GM18511 (cell line): ENCODE measurements around the gene KRT3.
"Not testable (repeated sequence)": the region's sequence is repeated elsewhere in the genome, so short reads cannot be mapped to it uniquely, and the experiment has no call there.

Experiments
- ATAC-seq: cut with Tn5 transposase; IDR thresholded peaks from one replicate; pipeline ENCODE4 v1.9.1; 2021; ENCODE audit warnings: mild to moderate bottlenecking, moderate library complexity; ENCODE audit not compliant: unreplicated experiment

KRT3 gene

GRCh38 chr12:52763036-52763659, 32.8 kb downstream of the KRT3 start:
- no peak for ATAC-seq

- no peak for ATAC-seq
These were observed 34.1 kb downstream of the KRT3 start for GRCh38 chr12:52761802-52762201.

- ATAC-seq = not testable (repeated sequence)
These were observed 34.7 kb downstream of the KRT3 start for GRCh38 chr12:52761218-52761617.

- no peak for ATAC-seq
These were observed 35.3 kb downstream of the KRT3 start for GRCh38 chr12:52760623-52761022.

GRCh38 chr12:52759695-52760094, 36.2 kb downstream of the KRT3 start:
- no peak for ATAC-seq

- no peak for ATAC-seq
These were observed 36.7 kb downstream of the KRT3 start for GRCh38 chr12:52759218-52759617.

GRCh38 chr12:52757449-52758176, 38.3 kb downstream of the KRT3 start:
- no peak for ATAC-seq

- ATAC-seq = no peak
These were observed 39.5 kb downstream of the KRT3 start for GRCh38 chr12:52756281-52756960.

GRCh38 chr12:52755533-52755932, 40.4 kb downstream of the KRT3 start:
- ATAC-seq = no peak

- ATAC-seq = no peak
These were observed 41.8 kb downstream of the KRT3 start for GRCh38 chr12:52754135-52754534.

- ATAC-seq = no peak
These were observed 42.6 kb downstream of the KRT3 start for GRCh38 chr12:52753283-52753682.

GRCh38 chr12:52752516-52752915, 43.4 kb downstream of the KRT3 start:
- ATAC-seq = no peak

- ATAC-seq = no peak
These were observed 44.1 kb downstream of the KRT3 start for GRCh38 chr12:52751795-52752194.

- not testable (repeated sequence) for ATAC-seq
These were observed 45.4 kb downstream of the KRT3 start for GRCh38 chr12:52750532-52750931.

- ATAC-seq = no peak
These were observed 46.1 kb downstream of the KRT3 start for GRCh38 chr12:52749827-52750226.

- ATAC-seq = no peak
These were observed 47.3 kb downstream of the KRT3 start for GRCh38 chr12:52748578-52748977.

GRCh38 chr12:52745554-52745953, 50.4 kb downstream of the KRT3 start:
- ATAC-seq = no peak

GRCh38 chr12:52744493-52745156, 51.3 kb downstream of the KRT3 start:
- ATAC-seq = no peak

- no peak for ATAC-seq
These were observed 53.0 kb downstream of the KRT3 start for GRCh38 chr12:52742822-52743457.

- ATAC-seq = no peak
These were observed 53.7 kb downstream of the KRT3 start for GRCh38 chr12:52742196-52742580.
